H1 (cell line): ENCODE measurements around the gene ALDH1L2. TPM values are rescaled to one million over a fixed set of nuclear protein-coding genes. Genes with fewer than 3 reads are reported as not detected.

Experiments
- CTCF ChIA-PET: fragments of 300-600 bp; sonication (Branson Sonifier 250); formaldehyde crosslinking; loops from one replicate; lab custom pipeline; 2021; ENCODE audit not compliant: partially characterized antibody; lab: Charles Lee
- POLR2A ChIA-PET: fragments of 300-600 bp; sonication (Branson Sonifier 250); formaldehyde crosslinking; loops from one replicate; lab custom pipeline; 2021; ENCODE audit warnings: inconsistent platforms; ENCODE audit not compliant: partially characterized antibody; lab: Charles Lee
- DNase-seq, 2 experiments: peaks; one replicate each; pipeline versions ENCODE4 v3.0.0 to v3.0.0-alpha.2; 2010 to 2022; ENCODE audit warnings: low spot score in 2 of 2, low read depth in 1 of 2, mixed read lengths in 1 of 2
- FAIRE-seq: peaks from 2 replicates; lab custom pipeline; 2011; peaks lifted over from hg19 to GRCh38; lab: Jason Lieb, UNC
- H2AFZ ChIP-seq: 2 replicates; pipeline ENCODE4 v1.8.1; 2012; ENCODE audit warnings: low read length, inconsistent platforms
- H2AK5ac ChIP-seq: 2 replicates; pipeline ENCODE4 v1.6.1; 2013; ENCODE audit warnings: low read depth, low read length
- H2BK120ac ChIP-seq: replicated peaks from 2 replicates; pipeline ENCODE3; 2013; ENCODE audit warnings: low read depth, low read length, inconsistent platforms
- H2BK12ac ChIP-seq: 2 replicates; pipeline ENCODE4 v1.6.1; 2013; ENCODE audit warnings: low read depth, low read length
- H2BK15ac ChIP-seq: 2 replicates; pipeline ENCODE4 v1.6.1; 2013; ENCODE audit warnings: low read length
- H2BK20ac ChIP-seq: 2 replicates; pipeline ENCODE4 v1.6.1; 2013; ENCODE audit warnings: low read length
- H2BK5ac ChIP-seq: 2 replicates; pipeline ENCODE4 v1.6.1; 2013; ENCODE audit warnings: low read depth, low read length
- H3K14ac ChIP-seq: 2 replicates; pipeline ENCODE4 v1.6.1; 2013; ENCODE audit warnings: inconsistent platforms; ENCODE audit not compliant: insufficient read length
- H3K18ac ChIP-seq: 2 replicates; pipeline ENCODE4 v1.6.1; 2013; ENCODE audit warnings: low read length; ENCODE audit errors: extremely low read depth
- H3K23ac ChIP-seq: 2 replicates; pipeline ENCODE4 v1.6.1; 2013; ENCODE audit warnings: inconsistent platforms; ENCODE audit not compliant: insufficient read length
- H3K23me2 ChIP-seq: 2 replicates; pipeline ENCODE4 v1.6.1; 2013; ENCODE audit warnings: low read depth, low read length
- H3K27ac ChIP-seq: 2 replicates; pipeline ENCODE4 v1.6.1; 2011; ENCODE audit warnings: low read depth, low read length, inconsistent platforms
- H3K27me3 ChIP-seq, 4 experiments: replicated peaks in 1 of 4; 1 replicate in 1 of 4; 2 replicates in 3 of 4; pipeline versions ENCODE4 v1.6.1 to v1.8.1; 2011 to 2013; ENCODE audit warnings: low read length in 3 of 4, mild to moderate bottlenecking in 3 of 4, inconsistent platforms in 2 of 4, mixed read lengths in 2 of 4, moderate library complexity in 1 of 4; ENCODE audit not compliant: control insufficient read depth in 3 of 4, insufficient read depth in 3 of 4; ENCODE audit errors: extremely low read depth in 1 of 4
- H3K36me3 ChIP-seq, 4 experiments: 2 replicates each; pipeline versions ENCODE4 v1.6.1 to v1.8.1; 2011 to 2013; ENCODE audit warnings: mild to moderate bottlenecking in 4 of 4, low read length in 3 of 4, moderate library complexity in 2 of 4, control low read depth in 1 of 4, inconsistent platforms in 1 of 4; ENCODE audit not compliant: insufficient read depth in 4 of 4, control insufficient read depth in 2 of 4
- H3K4ac ChIP-seq: replicated peaks from 2 replicates; pipeline ENCODE3; 2013; ENCODE audit warnings: low read length, low read depth, mixed read lengths, inconsistent platforms; ENCODE audit not compliant: insufficient read length
- H3K4me1 ChIP-seq, 4 experiments: replicated peaks in 1 of 4; 1 replicate in 1 of 4; 2 replicates in 3 of 4; pipeline versions ENCODE4 v1.6.1 to v1.8.1; 2011 to 2013; ENCODE audit warnings: low read length in 3 of 4, inconsistent platforms in 2 of 4, mixed read lengths in 1 of 4; ENCODE audit not compliant: insufficient read depth in 4 of 4, control insufficient read depth in 3 of 4
- H3K4me2 ChIP-seq, 2 experiments: 2 replicates each; pipeline versions ENCODE4 v1.6.1 to v1.8.1; 2011 to 2013; ENCODE audit warnings: low read depth in 2 of 2, low read length in 2 of 2, control low read depth in 1 of 2, inconsistent platforms in 1 of 2, mild to moderate bottlenecking in 1 of 2; ENCODE audit not compliant: insufficient read depth in 1 of 2
- H3K4me3 ChIP-seq, 4 experiments: fragments of 200-600, 300-600 bp in 1 of 4; sonication (generic), shearing (Covaris generic), sonication (Bioruptor Twin) in 1 of 4; 2 replicates each; pipeline versions ENCODE4 v1.5.1 to v1.8.1; 2011 to 2016; ENCODE audit warnings: low read length in 4 of 4, low read depth in 3 of 4, control low read depth in 2 of 4, inconsistent platforms in 2 of 4, mild to moderate bottlenecking in 2 of 4, mixed read lengths in 1 of 4, moderate library complexity in 1 of 4; ENCODE audit not compliant: insufficient read depth in 2 of 4; ENCODE audit errors: extremely low read depth in 1 of 4
- H3K56ac ChIP-seq: replicated peaks from 2 replicates; pipeline ENCODE3; 2013; ENCODE audit warnings: low read depth, mild to moderate bottlenecking, mixed read lengths, low read length, inconsistent platforms; ENCODE audit not compliant: insufficient read length
- H3K79me1 ChIP-seq: 2 replicates; pipeline ENCODE4 v1.6.1; 2013; ENCODE audit warnings: low read depth, low read length, control low read depth
- H3K79me2 ChIP-seq, 2 experiments: 2 replicates each; pipeline versions ENCODE4 v1.6.1 to v1.8.1; 2012 to 2013; ENCODE audit warnings: low read length in 2 of 2, mild to moderate bottlenecking in 2 of 2, inconsistent platforms in 1 of 2; ENCODE audit not compliant: insufficient read depth in 2 of 2, control insufficient read depth in 1 of 2
- H3K9ac ChIP-seq, 4 experiments: replicated peaks in 1 of 4; 1 replicate in 1 of 4; 2 replicates in 3 of 4; pipeline versions ENCODE4 v1.6.1 to v1.8.1; 2011 to 2013; ENCODE audit warnings: low read depth in 3 of 4, low read length in 3 of 4, control low read depth in 2 of 4, mild to moderate bottlenecking in 2 of 4, moderate library complexity in 2 of 4, inconsistent platforms in 1 of 4; ENCODE audit errors: extremely low read depth in 1 of 4
- H3K9me3 ChIP-seq, 2 experiments: 2 replicates each; pipeline versions ENCODE4 v1.6.1 to v1.8.1; 2012 to 2013; ENCODE audit warnings: mild to moderate bottlenecking in 2 of 2, moderate library complexity in 2 of 2, control low read depth in 1 of 2, inconsistent platforms in 1 of 2, low read depth in 1 of 2, low read length in 1 of 2, mixed read lengths in 1 of 2; ENCODE audit not compliant: insufficient read depth in 2 of 2
- H4K20me1 ChIP-seq, 2 experiments: replicated peaks in 1 of 2; 2 replicates each; pipeline versions ENCODE3 to v1.8.1; 2011 to 2013; ENCODE audit warnings: inconsistent platforms in 2 of 2, low read length in 2 of 2, mild to moderate bottlenecking in 1 of 2; ENCODE audit not compliant: insufficient read depth in 2 of 2, control insufficient read depth in 1 of 2
- H4K5ac ChIP-seq: 2 replicates; pipeline ENCODE4 v1.6.1; 2013; ENCODE audit warnings: low read length, low read depth, mixed read lengths, inconsistent platforms; ENCODE audit not compliant: insufficient read length
- H4K8ac ChIP-seq: 2 replicates; pipeline ENCODE4 v1.8.0; 2013; ENCODE audit warnings: mild to moderate bottlenecking, moderate library complexity, low read length, inconsistent platforms; ENCODE audit not compliant: insufficient read depth; ENCODE audit errors: extremely low read depth
- H4K91ac ChIP-seq: replicated peaks from 2 replicates; pipeline ENCODE3; 2013; ENCODE audit warnings: low read length, mixed read lengths, inconsistent platforms; ENCODE audit not compliant: insufficient read length
- CBX8 ChIP-seq: fragments of 300-800, 300-1000 bp; sonication (generic); IDR thresholded peaks from 2 replicates; pipeline ENCODE4 v1.7.1; 2016; ENCODE audit warnings: low read depth, low read length, borderline replicate concordance
- CHD2 ChIP-seq: IDR thresholded peaks from 2 replicates; pipeline ENCODE4 v1.6.1; 2012; ENCODE audit warnings: low read length, improper control_type of control experiment
- CREB1 ChIP-seq: IDR thresholded peaks from 2 replicates; pipeline ENCODE4 v1.6.1; 2012; ENCODE audit warnings: inconsistent platforms
- CTBP2 ChIP-seq: IDR thresholded peaks from 2 replicates; pipeline ENCODE4 v1.7.0; 2011; ENCODE audit warnings: borderline replicate concordance, mild to moderate bottlenecking, moderate library complexity, mixed read lengths, low read length; ENCODE audit not compliant: insufficient read depth, insufficient read length
- KDM1A ChIP-seq: fragments of 200-600, 300-600 bp; sonication (generic); IDR thresholded peaks from 2 replicates; pipeline ENCODE4 v1.7.1; 2016; ENCODE audit warnings: mild to moderate bottlenecking, low read length, borderline replicate concordance
- POLR2A ChIP-seq, 2 experiments: IDR thresholded peaks; 1 replicate in 1 of 2; 2 replicates in 1 of 2; pipeline ENCODE4 v1.6.1; 2011; ENCODE audit warnings: low read depth in 2 of 2, low read length in 2 of 2, mild to moderate bottlenecking in 2 of 2; ENCODE audit errors: control extremely low read depth in 1 of 2
- POLR2AphosphoS5 ChIP-seq: IDR thresholded peaks from 2 replicates; pipeline ENCODE4 v1.6.1; 2011; ENCODE audit warnings: low read depth, low read length
- SRF ChIP-seq: IDR thresholded peaks from 2 replicates; pipeline ENCODE4 v1.6.1; 2011; ENCODE audit warnings: mild to moderate bottlenecking, low read depth, low read length, moderate library complexity
- TAF7 ChIP-seq: optimal IDR thresholded peaks from 2 replicates; pipeline ENCODE3; 2011; ENCODE audit warnings: low read depth, mild to moderate bottlenecking, inconsistent platforms, low read length, moderate library complexity, borderline replicate concordance
- TEAD4 ChIP-seq: IDR thresholded peaks from 2 replicates; pipeline ENCODE4 v1.6.1; 2012; ENCODE audit warnings: low read depth, low read length, inconsistent platforms, mixed read lengths
- YY1 ChIP-seq: IDR thresholded peaks from 2 replicates; pipeline ENCODE4 v1.6.1; 2011; ENCODE audit warnings: low read depth, mild to moderate bottlenecking, low read length
- WGBS, 2 experiments: shearing (Covaris generic) in 1 of 2; methylation state at CpG; one replicate each; pipeline versions ENCODE4 v1.1.6 to v1.1.7; 2013 to 2015; ENCODE audit warnings: low lambda C conversion rate in 2 of 2, mixed read lengths in 2 of 2, inconsistent platforms in 1 of 2, low coverage in 1 of 2, missing lambda C conversion rate in 1 of 2; ENCODE audit not compliant: insufficient replicate concordance in 2 of 2, insufficient coverage in 1 of 2, insufficient read length in 1 of 2; ENCODE audit errors: extremely low coverage in 1 of 2, missing lambda C conversion rate in 1 of 2; 5-methylcytosine and 5-hydroxymethylcytosine counted together
- polyA plus RNA-seq, 7 experiments: library from polyadenylated mRNA; depleted of rRNA in 3 of 7; stranded (reverse) in 5 of 7; unstranded in 2 of 7; fragments of >200 nt in 5 of 7; fragments of 200-250 nt in 2 of 7; gene quantifications; 1 replicate in 5 of 7; 2 replicates in 1 of 7; 4 replicates in 1 of 7; pipeline versions ENCODE4 v1.2.1 to v1.2.3, GENCODE V29; 2011 to 2013; ENCODE audit warnings: missing spikeins in 2 of 7, mixed read lengths in 2 of 7
- total RNA-seq: library from RNA; stranded (reverse); fragmentation: NEBNext Ultra II Directional; extraction: Animal tissue kit (Norgen Biotek cat#: 25700); gene quantifications from 2 replicates; pipeline ENCODE4 v1.2.1, GENCODE V29; 2021

ALDH1L2 gene
- total and polyA plus RNA-seq, 2 of the 8 experiments (the other 6 are each of a cell fraction or from before 2014, with no cell fraction given): 3.7 to 7.2 TPM

GRCh38 chr12:105076913-105077312 lies 7.3 kb downstream of the ALDH1L2 start:
- Histone ChIP-seq H3K23me2 (no peaks in the 10 kb centered on the region), H4K5ac (no peak overlapping the region), H3K79me2 (no peaks in the 10 kb centered on the region), H2AFZ (no peak overlapping the region), H3K56ac (no peak overlapping the region), H4K91ac (no peak overlapping the region), H3K9ac (no peak overlapping the region), H2BK12ac (no peak overlapping the region), H3K4me2 (no peak overlapping the region), H3K27ac (no peak overlapping the region), H3K23ac (no peak overlapping the region), H4K20me1 (no peaks in the 10 kb centered on the region), H3K18ac (no peak overlapping the region), H2BK20ac (no peak overlapping the region), H2AK5ac (no peak overlapping the region), H3K14ac (no peak overlapping the region), H2BK120ac (no peak overlapping the region), H2BK15ac (no peak overlapping the region), H3K27me3 (no peaks in the 10 kb centered on the region), H3K79me1 (no peaks in the 10 kb centered on the region), H4K8ac (no peak overlapping the region), H3K4me3 (no peak overlapping the region), H3K36me3 (no peaks in the 10 kb centered on the region), H2BK5ac (no peak overlapping the region), H3K4ac (no peak overlapping the region), H3K9me3 (no peaks in the 10 kb centered on the region), H3K4me1 (no peaks in the 10 kb centered on the region)
- 91% methylated on average over 3 of the region's 3 CpGs; no CpG with 5 or more reads in 1 of the 2 experiments for WGBS, 2 experiments
- TF ChIP-seq YY1 (no peak), SRF (no peak), POLR2AphosphoS5 (no peak), KDM1A (no peak), CREB1 (no peak), CHD2 (no peak), TEAD4 (no peak), TAF7 (no peak), CBX8 (no peak), CTBP2 (no peak), POLR2A (IDR thresholded peaks at IDR 0.05; ENCODE audit: control extremely low read depth in 1 of 2, low read depth in 2 of 2, low read length in 2 of 2) (no peak)
- POLR2A ChIA-PET: interaction anchor here (1.4 kb wide), 1 partner anchor 8 kb away, joined by 5 read pairs; no protein-coding TSS in a partner anchor
- DNase-seq (no peak), FAIRE-seq (no peak)
- CTCF ChIA-PET: interaction anchor here (0.6 kb wide), 1 partner anchor 10 kb away, joined by 4 read pairs; no protein-coding TSS in a partner anchor
